GM12878 (cell line): ENCODE data around the gene SLCO2B1. TPM values are rescaled to one million over a fixed set of nuclear protein-coding genes. Genes with fewer than 3 reads are reported as not detected.

ENCODE experiments used
- GATAD2B ChIP-seq: fragments of 450-650 bp; conservative IDR thresholded peaks from 2 replicates; pipeline ENCODE4 v1.6.1; 2017; ENCODE audit warnings: low read depth, mild to moderate bottlenecking, moderate library complexity
- KAT2A ChIP-seq: conservative IDR thresholded peaks from 2 replicates; pipeline ENCODE4 v1.6.1; 2011; ENCODE audit warnings: low read depth, low read length; ENCODE audit not compliant: control insufficient read depth
- PAX5 ChIP-seq: IDR thresholded peaks from 2 replicates; pipeline ENCODE4 v1.6.1; 2011; ENCODE audit warnings: low read depth, low read length, borderline replicate concordance
- SIX5 ChIP-seq: IDR thresholded peaks from 2 replicates; pipeline ENCODE4 v1.6.1; 2011; ENCODE audit warnings: mild to moderate bottlenecking, low read depth, low read length, moderate library complexity; ENCODE audit not compliant: severe bottlenecking
- polyA plus RNA-seq, 11 experiments: library from polyadenylated mRNA; depleted of rRNA in 4 of 11; unstranded in 6 of 11; stranded (reverse) in 5 of 11; fragments of >200 nt; fragmentation: Nextera tagmentation in 4 of 11; fragmentation: Illumina TruSeq in 1 of 11; extraction: Ambion mirVana in 4 of 11; extraction: Trizol in 1 of 11; gene quantifications; 1 replicate in 1 of 11; 2 replicates in 10 of 11; pipeline versions ENCODE4 v1.2.1 to v1.2.3, GENCODE V29; 2011 to 2016; ENCODE audit warnings: inconsistent platforms in 2 of 11, missing spikeins in 2 of 11, low read depth in 1 of 11
- total RNA-seq, 4 experiments: library from RNA; depleted of rRNA in 3 of 4; stranded (reverse); fragments of >200 nt in 3 of 4; fragmentation: Illumina TruSeq in 1 of 4; extraction: Trizol in 1 of 4; gene quantifications; 2 replicates each; pipeline versions ENCODE4 v1.2.1 to v1.2.3, GENCODE V29; 2013 to 2021
- TF ChIP-seq, protein P1 (sequence below): fragments of 450-650 bp; IDR thresholded peaks from 2 replicates; pipeline ENCODE4 v1.6.1; 2017; ENCODE audit warnings: mild to moderate bottlenecking, moderate library complexity
- TF ChIP-seq, protein P2 (sequence below): IDR thresholded peaks from 2 replicates; pipeline ENCODE4 v1.6.1; 2011; ENCODE audit warnings: mild to moderate bottlenecking, low read depth, low read length, moderate library complexity; ENCODE audit not compliant: insufficient replicate concordance
- TF ChIP-seq, protein P3 (sequence below): fragments of 450-650 bp; IDR thresholded peaks from 2 replicates; pipeline ENCODE4 v1.6.1; 2016; ENCODE audit warnings: mild to moderate bottlenecking

Gene SLCO2B1
- total and polyA plus RNA-seq, 10 of the 15 experiments (the other 5 are each of a cell fraction or from before 2014, with no cell fraction given), result 0.05 to 3.5 (median 0.93) TPM; not detected in 2

DNA sequence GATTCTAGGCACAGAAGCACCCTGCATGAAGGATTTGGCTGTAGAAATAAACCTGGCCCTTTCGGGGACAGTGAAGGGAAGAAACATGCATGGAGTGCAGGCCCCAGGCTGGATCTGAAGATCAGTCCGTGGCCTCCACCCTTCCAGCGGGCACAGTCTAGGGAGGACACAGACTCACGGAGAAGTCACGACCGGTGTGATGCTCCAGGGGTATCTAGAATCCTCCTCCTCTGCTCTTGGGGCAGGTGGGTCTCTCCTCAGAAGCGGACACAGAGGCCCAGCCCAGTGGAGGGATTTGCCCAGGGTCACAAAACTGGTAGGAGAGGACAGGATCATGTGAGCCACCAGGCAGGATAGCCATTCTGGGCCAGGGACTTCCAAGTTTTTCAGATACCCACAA, 22.4 kb downstream of the SLCO2B1 start (continued):
- TF ChIP-seq, protein P1, sequence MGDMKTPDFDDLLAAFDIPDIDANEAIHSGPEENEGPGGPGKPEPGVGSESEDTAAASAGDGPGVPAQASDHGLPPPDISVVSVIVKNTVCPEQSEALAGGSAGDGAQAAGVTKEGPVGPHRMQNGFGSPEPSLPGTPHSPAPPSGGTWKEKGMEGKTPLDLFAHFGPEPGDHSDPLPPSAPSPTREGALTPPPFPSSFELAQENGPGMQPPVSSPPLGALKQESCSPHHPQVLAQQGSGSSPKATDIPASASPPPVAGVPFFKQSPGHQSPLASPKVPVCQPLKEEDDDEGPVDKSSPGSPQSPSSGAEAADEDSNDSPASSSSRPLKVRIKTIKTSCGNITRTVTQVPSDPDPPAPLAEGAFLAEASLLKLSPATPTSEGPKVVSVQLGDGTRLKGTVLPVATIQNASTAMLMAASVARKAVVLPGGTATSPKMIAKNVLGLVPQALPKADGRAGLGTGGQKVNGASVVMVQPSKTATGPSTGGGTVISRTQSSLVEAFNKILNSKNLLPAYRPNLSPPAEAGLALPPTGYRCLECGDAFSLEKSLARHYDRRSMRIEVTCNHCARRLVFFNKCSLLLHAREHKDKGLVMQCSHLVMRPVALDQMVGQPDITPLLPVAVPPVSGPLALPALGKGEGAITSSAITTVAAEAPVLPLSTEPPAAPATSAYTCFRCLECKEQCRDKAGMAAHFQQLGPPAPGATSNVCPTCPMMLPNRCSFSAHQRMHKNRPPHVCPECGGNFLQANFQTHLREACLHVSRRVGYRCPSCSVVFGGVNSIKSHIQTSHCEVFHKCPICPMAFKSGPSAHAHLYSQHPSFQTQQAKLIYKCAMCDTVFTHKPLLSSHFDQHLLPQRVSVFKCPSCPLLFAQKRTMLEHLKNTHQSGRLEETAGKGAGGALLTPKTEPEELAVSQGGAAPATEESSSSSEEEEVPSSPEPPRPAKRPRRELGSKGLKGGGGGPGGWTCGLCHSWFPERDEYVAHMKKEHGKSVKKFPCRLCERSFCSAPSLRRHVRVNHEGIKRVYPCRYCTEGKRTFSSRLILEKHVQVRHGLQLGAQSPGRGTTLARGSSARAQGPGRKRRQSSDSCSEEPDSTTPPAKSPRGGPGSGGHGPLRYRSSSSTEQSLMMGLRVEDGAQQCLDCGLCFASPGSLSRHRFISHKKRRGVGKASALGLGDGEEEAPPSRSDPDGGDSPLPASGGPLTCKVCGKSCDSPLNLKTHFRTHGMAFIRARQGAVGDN, result no peak
- TF ChIP-seq, protein P2, sequence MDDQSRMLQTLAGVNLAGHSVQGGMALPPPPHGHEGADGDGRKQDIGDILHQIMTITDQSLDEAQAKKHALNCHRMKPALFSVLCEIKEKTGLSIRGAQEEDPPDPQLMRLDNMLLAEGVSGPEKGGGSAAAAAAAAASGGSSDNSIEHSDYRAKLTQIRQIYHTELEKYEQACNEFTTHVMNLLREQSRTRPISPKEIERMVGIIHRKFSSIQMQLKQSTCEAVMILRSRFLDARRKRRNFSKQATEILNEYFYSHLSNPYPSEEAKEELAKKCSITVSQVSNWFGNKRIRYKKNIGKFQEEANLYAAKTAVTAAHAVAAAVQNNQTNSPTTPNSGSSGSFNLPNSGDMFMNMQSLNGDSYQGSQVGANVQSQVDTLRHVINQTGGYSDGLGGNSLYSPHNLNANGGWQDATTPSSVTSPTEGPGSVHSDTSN, result no peak
- TF ChIP-seq GATAD2B (no peak), SIX5 (no peak), KAT2A (no peak), PAX5 (no peak)
- TF ChIP-seq, protein P3, sequence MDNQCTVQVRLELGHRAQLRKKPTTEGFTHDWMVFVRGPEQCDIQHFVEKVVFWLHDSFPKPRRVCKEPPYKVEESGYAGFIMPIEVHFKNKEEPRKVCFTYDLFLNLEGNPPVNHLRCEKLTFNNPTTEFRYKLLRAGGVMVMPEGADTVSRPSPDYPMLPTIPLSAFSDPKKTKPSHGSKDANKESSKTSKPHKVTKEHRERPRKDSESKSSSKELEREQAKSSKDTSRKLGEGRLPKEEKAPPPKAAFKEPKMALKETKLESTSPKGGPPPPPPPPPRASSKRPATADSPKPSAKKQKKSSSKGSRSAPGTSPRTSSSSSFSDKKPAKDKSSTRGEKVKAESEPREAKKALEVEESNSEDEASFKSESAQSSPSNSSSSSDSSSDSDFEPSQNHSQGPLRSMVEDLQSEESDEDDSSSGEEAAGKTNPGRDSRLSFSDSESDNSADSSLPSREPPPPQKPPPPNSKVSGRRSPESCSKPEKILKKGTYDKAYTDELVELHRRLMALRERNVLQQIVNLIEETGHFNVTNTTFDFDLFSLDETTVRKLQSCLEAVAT, result no peak
